Astrocyte of the cerebellum (primary cell): ENCODE results near the gene FCSK.
"Not testable (repeated sequence)": the region's sequence is repeated elsewhere in the genome, so short reads cannot be mapped to it uniquely, and the experiment has no call there.

Source experiments
- DNase-seq: peaks from one replicate; pipeline ENCODE4 v3.0.0-alpha.2; 2011; ENCODE audit warnings: low read depth
- H3K4me3 ChIP-seq: 2 replicates; pipeline ENCODE4 v1.5.1; 2011; ENCODE audit warnings: mild to moderate bottlenecking, low read depth, low read length, moderate library complexity
- CTCF ChIP-seq: IDR thresholded peaks from 2 replicates; pipeline ENCODE4 v1.5.1; 2012; ENCODE audit warnings: low read length, low read depth, moderate library complexity, mild to moderate bottlenecking; ENCODE audit errors: missing control alignments
- in situ Hi-C: cut with HindIII; loops from 2 replicates; pipeline ENCODE4 v1.10.0; 2017; ENCODE audit warnings: low sequenced_read_pairs

Gene FCSK

DNA sequence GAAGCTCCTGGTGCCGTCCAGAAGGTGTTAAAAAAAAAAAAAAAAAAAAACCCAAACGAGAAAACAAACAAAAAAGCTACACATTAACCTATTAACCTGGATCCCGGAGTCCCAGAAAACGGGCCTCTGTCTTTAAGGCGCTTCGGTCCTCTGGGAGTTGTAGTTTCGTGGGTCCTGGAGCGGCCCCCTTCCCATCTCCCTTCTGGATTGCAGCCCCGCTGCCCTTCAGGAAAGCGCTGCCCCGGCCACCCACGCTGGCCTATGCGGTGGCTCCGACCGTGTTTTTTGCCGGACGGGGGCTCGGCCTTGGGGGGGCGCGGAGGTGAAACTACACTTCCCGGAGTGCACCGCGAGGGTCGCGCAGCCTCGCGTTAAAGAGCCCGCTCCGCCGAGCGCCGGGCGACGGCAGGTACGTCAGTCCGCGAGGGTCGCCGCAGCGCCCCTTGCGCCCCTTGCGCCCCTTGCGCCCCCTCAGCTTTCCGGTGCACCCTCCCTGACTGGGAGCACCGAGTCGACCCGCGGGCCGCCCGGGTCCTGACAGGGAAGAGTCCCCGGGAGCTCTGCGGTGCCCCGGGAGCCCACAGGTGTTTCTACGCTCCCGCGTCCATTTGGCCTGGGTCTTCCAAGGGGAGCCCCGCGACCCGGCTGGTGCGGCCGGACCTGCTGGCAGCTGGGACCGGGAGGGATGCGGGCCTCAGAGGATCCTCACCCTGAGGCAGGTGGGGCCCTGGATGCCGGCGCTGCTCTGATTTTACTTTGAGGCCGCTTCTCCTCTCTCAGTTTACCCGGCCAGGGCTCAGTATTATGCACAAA, at the start of gene FCSK:
Gene FCSK, plus strand, starts transcription at position 374 of the 813 bp plus-strand sequence. CDS start 8,596 bp downstream, outside the sequence.
- in situ Hi-C loops: no loop called here
- no peak for TF ChIP-seq CTCF
- H3K4me3 ChIP-seq: peak within 1 kb of the TSS; percentile 93

GRCh38 chr16:70406104-70406503, 48.3 kb upstream of the FCSK start:
- DNase-seq, in situ Hi-C loops: not testable (repeated sequence)

More for the DNA sequence above, at the start of gene FCSK:
- DNase-seq: no peak

DNA sequence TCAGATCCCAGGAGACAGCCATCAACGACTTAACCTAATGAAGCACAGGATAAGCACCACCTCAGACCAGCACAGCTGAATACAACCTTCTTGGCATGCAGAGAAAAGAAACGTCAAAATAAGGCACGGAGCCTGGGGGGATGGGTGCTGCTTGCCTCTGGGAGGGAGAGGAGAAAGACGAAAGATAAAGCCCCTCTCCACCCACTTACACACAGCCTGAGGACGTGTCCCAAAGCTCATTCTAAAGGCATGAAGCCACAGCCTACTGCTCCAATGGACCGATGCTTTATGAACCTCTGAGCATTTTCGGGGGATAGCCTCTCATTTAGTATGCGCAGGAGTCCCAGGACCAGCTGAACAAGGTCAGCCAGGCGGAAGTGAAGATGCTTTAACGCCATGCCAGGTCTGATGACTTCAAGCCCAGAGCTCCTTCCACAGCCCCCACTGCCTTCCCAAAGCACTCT, 46.6 kb upstream of the FCSK start:
- in situ Hi-C loops: no loop called here
- no peak for DNase-seq
- no peak overlapping the region for H3K4me3 ChIP-seq
- TF ChIP-seq CTCF: no peak

More at GRCh38 chr16:70406104-70406503, 48.3 kb upstream of the FCSK start:
- not testable (repeated sequence) for H3K4me3 ChIP-seq

- no peak for TF ChIP-seq CTCF
- no peak overlapping the region for H3K4me3 ChIP-seq
- no peak for DNase-seq
- in situ Hi-C loops: no loop called here
These were observed 43.7 kb upstream of the FCSK start for GRCh38 chr16:70410734-70411133.

GRCh38 chr16:70412385-70412784, 42.0 kb upstream of the FCSK start:
- TF ChIP-seq CTCF: no peak
- DNase-seq: no peak
- in situ Hi-C loops: no loop called here
- H3K4me3 ChIP-seq: no peak overlapping the region

DNA sequence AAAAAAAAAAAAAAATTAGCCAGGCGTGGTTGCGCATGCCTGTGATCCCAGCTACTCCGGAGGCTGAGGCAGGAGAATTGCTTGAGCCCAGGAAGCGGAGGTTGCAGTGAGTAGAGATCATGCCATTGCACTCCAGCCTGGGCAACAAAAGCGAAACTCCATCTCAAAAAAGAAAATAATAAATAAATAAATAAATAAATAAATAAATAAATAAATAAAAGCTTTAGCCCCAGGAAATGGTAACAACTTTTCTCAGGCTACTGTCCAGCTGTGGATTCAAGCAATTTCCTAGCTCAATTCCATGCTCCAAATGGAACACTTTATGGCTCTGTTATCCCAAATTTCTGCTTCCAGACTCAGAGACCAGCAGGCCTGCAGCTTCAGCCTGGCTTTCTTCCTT, 40.8 kb upstream of the FCSK start:
- in situ Hi-C loops, H3K4me3 ChIP-seq, DNase-seq: not testable (repeated sequence)

- no peak for TF ChIP-seq CTCF
- no peak for DNase-seq
- in situ Hi-C loops: no loop called here
- no peak overlapping the region for H3K4me3 ChIP-seq
These were observed 37.4 kb upstream of the FCSK start for GRCh38 chr16:70416748-70417616.
